A673 (cell line): ENCODE data around the gene PPP2CA.

ENCODE experiments used
- CTCF ChIP-seq: fragments of 300-800, 200-600 bp; sonication (generic); conservative IDR thresholded peaks from 2 replicates; pipeline ENCODE4 v1.5.1; 2017; ENCODE audit warnings: low read depth, mild to moderate bottlenecking, antibody characterized with exemption, low read length, moderate library complexity, mixed read lengths
- EZH2 ChIP-seq: fragments of 200-600 bp; sonication (generic); IDR thresholded peaks from 2 replicates; pipeline ENCODE4 v1.6.1; 2017; ENCODE audit warnings: borderline replicate concordance, low read depth, mild to moderate bottlenecking, mixed read lengths, antibody characterized with exemption, low read length; ENCODE audit not compliant: poor library complexity, severe bottlenecking

GRCh38 chr5:134209477-134210245 lies 16.2 kb downstream of the PPP2CA start:
- TF ChIP-seq CTCF (no peak), EZH2 (no peak)
